HepG2 (cell line): ENCODE data around the gene TPM2. TPM values are rescaled to one million over a fixed set of nuclear protein-coding genes. Genes with fewer than 3 reads are reported as not detected.

Experiments
- ARID4A ChIP-seq: sonication (generic); formaldehyde crosslinking; IDR thresholded peaks from 2 replicates; pipeline ENCODE4 v1.5.0; 2020; ENCODE audit warnings: mild to moderate bottlenecking, missing genetic modification reagents, borderline replicate concordance
- KMT2B ChIP-seq: IDR thresholded peaks from 2 replicates; pipeline ENCODE4 v1.6.1; 2016; ENCODE audit warnings: missing genetic modification reagents, missing compliant biosample characterization
- PATZ1 ChIP-seq: sonication (generic); formaldehyde crosslinking; IDR thresholded peaks from 2 replicates; pipeline ENCODE4 v1.4.0; 2020; ENCODE audit warnings: missing genetic modification reagents
- PAXIP1 ChIP-seq: sonication (generic); formaldehyde crosslinking; conservative IDR thresholded peaks from 2 replicates; pipeline ENCODE4 v1.4.0; 2020; ENCODE audit warnings: mild to moderate bottlenecking, missing genetic modification reagents, moderate library complexity
- ZBTB1 ChIP-seq: sonication (generic); formaldehyde crosslinking; IDR thresholded peaks from 2 replicates; pipeline ENCODE4 v1.4.0; 2020; ENCODE audit warnings: missing genetic modification reagents, borderline replicate concordance
- ZBTB20 ChIP-seq: sonication (generic); formaldehyde crosslinking; IDR thresholded peaks from 2 replicates; pipeline ENCODE4 v1.8.1; 2023; ENCODE audit warnings: missing genetic modification reagents, low read depth, mild to moderate bottlenecking, borderline replicate concordance
- ZNF230 ChIP-seq: sonication (generic); formaldehyde crosslinking; IDR thresholded peaks from 2 replicates; pipeline ENCODE4 v1.4.0; 2020; ENCODE audit warnings: mild to moderate bottlenecking, missing genetic modification reagents
- ZNF572 ChIP-seq: sonication (generic); formaldehyde crosslinking; IDR thresholded peaks from 2 replicates; pipeline ENCODE4 v1.5.1; 2020; ENCODE audit warnings: mild to moderate bottlenecking, missing genetic modification reagents
- ZNF687 ChIP-seq: sonication (generic); formaldehyde crosslinking; IDR thresholded peaks from 2 replicates; pipeline ENCODE4 v1.5.1; 2020; ENCODE audit warnings: mild to moderate bottlenecking, missing genetic modification reagents, moderate library complexity
- ZNF773 ChIP-seq: sonication (generic); formaldehyde crosslinking; IDR thresholded peaks from 2 replicates; pipeline ENCODE4 v1.4.0; 2020; ENCODE audit warnings: missing genetic modification reagents, borderline replicate concordance
- ZNF784 ChIP-seq: sonication (generic); formaldehyde crosslinking; IDR thresholded peaks from 2 replicates; pipeline ENCODE4 v1.5.1; 2020; ENCODE audit warnings: missing genetic modification reagents, mild to moderate bottlenecking, borderline replicate concordance
- polyA plus RNA-seq, 8 experiments: library from polyadenylated mRNA; depleted of rRNA in 3 of 8; stranded (reverse) in 7 of 8; unstranded in 1 of 8; fragments of >200 nt; fragmentation: Illumina TruSeq in 4 of 8; extraction: Trizol in 4 of 8; gene quantifications; 2 replicates each; pipeline versions ENCODE4 v1.2.1 to v1.2.3, GENCODE V29; 2011 to 2016; ENCODE audit warnings: low read depth in 4 of 8, missing spikeins in 1 of 8, mixed read lengths in 1 of 8; ENCODE audit not compliant: insufficient read depth in 1 of 8
- total RNA-seq, 5 experiments: library from RNA; depleted of rRNA; stranded (reverse); fragments of >200 nt; fragmentation: Illumina TruSeq; extraction: Trizol; gene quantifications; 2 replicates each; pipeline ENCODE4 v1.2.3, GENCODE V29; 2016; ENCODE audit warnings: low read depth in 1 of 5

Gene TPM2
- total and polyA plus RNA-seq, 2 of the 13 experiments (the other 11 are each of a cell fraction or from before 2014, with no cell fraction given): 3.1 to 10.7 TPM

GRCh38 chr9:35673132-35674024 lies 16.3 kb downstream of the TPM2 start, which contains the start of gene CA9 (continued):
- TF ChIP-seq ZNF687 (CRISPR knock-in tag) (peak; percentile 93), ZBTB1 (no peak), ARID4A (CRISPR knock-in tag) (peak; percentile 43; the same call in 1 of the 2 replicates), PATZ1 (CRISPR knock-in tag) (peak; percentile 37; the same call in 1 of the 2 replicates), ZNF773 (no peak), ZNF230 (CRISPR knock-in tag) (no peak), PAXIP1 (peak; percentile 59), KMT2B (CRISPR knock-in tag) (peak; percentile 32; the same call in 1 of the 2 replicates), ZNF572 (CRISPR knock-in tag) (peak; percentile 48; the same call in 1 of the 2 replicates), ZBTB20 (CRISPR knock-in tag) (0 out of 2 replicates have a peak, but pooled peaks have one; percentile 27), ZNF784 (CRISPR knock-in tag) (0 out of 2 replicates have a peak, but pooled peaks have one; percentile 60)
